ENCODE data around the gene NGFR. TPM values are rescaled to one million over a fixed set of nuclear protein-coding genes. Genes with fewer than 3 reads are reported as not detected.
A peak's percentile ranks its signal among the peaks of the same experiment; 100 is the strongest.

The NGFR gene
- total RNA-seq, 1 donor from 2014 or later, result 1.2 TPM

- POLR2A ChIA-PET, result interaction anchor here (0.5 to 0.6 kb wide), 2 partner anchors 123 to 215 kb away, joined by 7 read pairs; no protein-coding TSS in a partner anchor
- H3K9me3 Mint-ChIP-seq, result no peaks in the 10 kb centered on the region
- no peak overlapping the region for H3K4me3 Mint-ChIP-seq
- DNase-seq (no peak), ATAC-seq (ENCODE audit: low read depth) (no peak)
- TF ChIP-seq CTCF (IDR thresholded peaks at IDR 0.05), result no peak
- no peak overlapping the region for H3K27ac Mint-ChIP-seq
- CTCF ChIA-PET, result interaction anchor here (0.7 to 4.7 kb wide), 7 partner anchors 59 to 897 kb away, joined by 3 to 125 read pairs (median 10); partner anchors contain the start of gene NGFR
- H3K27me3 Mint-ChIP-seq, result peaks cover 8% of the 10 kb centered on the region
- no peaks in the 10 kb centered on the region for H3K36me3 Mint-ChIP-seq (ENCODE audit: low read depth)
- intact Hi-C loops (cut with micrococcal nuclease), result no loop called here
- H3K4me1 Mint-ChIP-seq, result no peaks in the 10 kb centered on the region
Measured at GRCh38 chr17:49554694-49555494, 59.8 kb downstream of the NGFR start.

GRCh38 chr17:49555495-49556222 is 60.6 kb downstream of the NGFR start:
- no peak for TF ChIP-seq CTCF (IDR thresholded peaks at IDR 0.05)
- ATAC-seq (ENCODE audit: low read depth), result no peak
- intact Hi-C loops (cut with micrococcal nuclease), result loop anchor here (1.0 kb wide), 4 partner anchors 59 to 240 kb away; no protein-coding TSS in a partner anchor
- H3K36me3 Mint-ChIP-seq (ENCODE audit: low read depth), result no peaks in the 10 kb centered on the region
- H3K4me1 Mint-ChIP-seq, result no peaks in the 10 kb centered on the region
- ChIA-PET CTCF (interaction anchor here (0.8 to 4.7 kb wide), 16 partner anchors 11 to 302 kb away, joined by 3 to 125 read pairs (median 6); partner anchors contain the start of gene NGFR), POLR2A (interaction anchor here (0.5 to 1.4 kb wide), 3 partner anchors 122 to 214 kb away, joined by 3 to 7 read pairs (median 7); partner anchors contain the start of gene PHB1)
- H3K27ac Mint-ChIP-seq, result no peak overlapping the region
- DNase-seq, result no peak
- H3K4me3 Mint-ChIP-seq, result no peak overlapping the region
- H3K9me3 Mint-ChIP-seq, result no peaks in the 10 kb centered on the region
- H3K27me3 Mint-ChIP-seq, result peaks cover 8% of the 10 kb centered on the region

GRCh38 chr17:49556223-49556943 is 61.3 kb downstream of the NGFR start:
- intact Hi-C loops (cut with micrococcal nuclease), result loop anchor here (1.0 kb wide), 4 partner anchors 60 to 241 kb away; no protein-coding TSS in a partner anchor
- Mint-ChIP-seq H3K27me3 (peaks cover 8% of the 10 kb centered on the region), H3K9me3 (no peaks in the 10 kb centered on the region), H3K4me3 (no peak overlapping the region), H3K4me1 (no peaks in the 10 kb centered on the region), H3K36me3 (ENCODE audit: low read depth) (no peaks in the 10 kb centered on the region), H3K27ac (peak overlapping the region; percentile 35)
- CTCF ChIA-PET, result interaction anchor here (0.6 to 4.7 kb wide), 23 partner anchors 9 to 377 kb away, joined by 3 to 125 read pairs (median 4); partner anchors contain the start of gene NGFR
- DNase-seq (peak; percentile 86), ATAC-seq (ENCODE audit: low read depth) (peak; percentile 98)
- TF ChIP-seq CTCF (IDR thresholded peaks at IDR 0.05), result peak; percentile 40
- POLR2A ChIA-PET, result interaction anchor here (1.4 kb wide), 1 partner anchor 142 kb away, joined by 3 read pairs; the partner anchor contains the start of gene PHB1

GRCh38 chr17:49557312-49558024 is 62.4 kb downstream of the NGFR start:
- no peaks in the 10 kb centered on the region for H3K9me3 Mint-ChIP-seq
- H3K27ac Mint-ChIP-seq, result no peak overlapping the region
- TF ChIP-seq CTCF (IDR thresholded peaks at IDR 0.05), result no peak
- no peak overlapping the region for H3K4me3 Mint-ChIP-seq
- peaks cover 8% of the 10 kb centered on the region for H3K27me3 Mint-ChIP-seq
- CTCF ChIA-PET, result interaction anchor here (0.8 to 4.7 kb wide), 22 partner anchors 8 to 439 kb away, joined by 3 to 125 read pairs (median 4); partner anchors contain the start of gene NGFR
- intact Hi-C loops (cut with micrococcal nuclease), result no loop called here
- DNase-seq, result no peak
- ATAC-seq (ENCODE audit: low read depth), result peak; percentile 38
- POLR2A ChIA-PET, result interaction anchor here (0.6 kb wide), 1 partner anchor 255 kb away, joined by 5 read pairs; no protein-coding TSS in a partner anchor
- H3K36me3 Mint-ChIP-seq (ENCODE audit: low read depth), result no peaks in the 10 kb centered on the region
- no peaks in the 10 kb centered on the region for H3K4me1 Mint-ChIP-seq

Other genes with a start within 250 kb of the NGFR start
- 37.1 and 40.6 TPM in 2 replicates for gene ZNF652, start 133.0 kb upstream of the NGFR start, total RNA-seq
- gene PHB1, start 80.4 kb upstream of the NGFR start, total RNA-seq, result 184 and 214 TPM in 2 replicates
- not detected in 2 replicates for gene NXPH3, start 80.6 kb downstream of the NGFR start, total RNA-seq
- 57.4 and 65.8 TPM in 2 replicates for gene SPOP, start 182.8 kb downstream of the NGFR start, total RNA-seq
- 51.8 and 53.8 TPM in 2 replicates for gene SLC35B1, start 212.7 kb downstream of the NGFR start, total RNA-seq

Data from activated B cell treated with CpG ODN at 0.5 μM for 24 hours (primary cell).